ENCODE data around the gene VSIG10L2.
A peak's percentile ranks its signal among the peaks of the same experiment; 100 is the strongest.

VSIG10L2 gene

DNA sequence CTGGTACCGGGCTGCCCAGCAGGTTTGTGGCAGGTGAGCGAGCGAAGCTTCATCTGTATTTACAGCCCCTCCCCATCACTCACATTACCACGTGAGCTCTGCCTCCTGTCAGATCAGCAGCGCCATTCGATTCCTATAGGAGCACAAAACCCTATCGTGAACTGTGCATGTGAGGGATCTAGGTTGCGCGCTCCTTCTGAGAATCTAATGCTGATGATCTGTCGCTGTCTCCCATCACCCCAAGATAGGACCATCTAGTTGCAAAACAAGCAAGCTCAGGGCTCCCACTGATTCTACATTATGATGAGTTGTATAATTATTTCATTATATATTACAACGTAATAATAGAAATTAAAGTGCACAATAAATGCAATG, 15.8 kb upstream of the VSIG10L2 start:
- DNase-seq, result no peak

DNA sequence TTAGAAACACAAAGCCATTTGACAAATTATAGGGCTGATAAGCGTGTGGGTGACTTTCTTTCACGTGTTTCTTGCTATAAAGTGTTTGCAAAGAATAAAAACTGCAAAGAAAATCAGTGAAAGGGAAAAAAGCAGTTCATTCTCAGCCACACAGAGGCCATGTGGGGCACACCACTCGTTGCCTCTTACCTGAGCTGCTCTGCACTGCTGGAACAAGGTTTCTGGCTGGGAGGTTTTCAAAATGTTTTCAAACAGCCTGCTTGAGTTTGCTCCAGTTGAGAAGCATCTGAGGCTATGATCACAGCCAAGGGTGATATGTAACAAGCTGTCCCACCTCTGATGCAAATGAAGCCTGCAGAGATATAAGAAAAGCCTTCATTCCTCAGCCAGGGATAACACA, 14.7 kb upstream of the VSIG10L2 start:
- DNase-seq, result no peak

DNA sequence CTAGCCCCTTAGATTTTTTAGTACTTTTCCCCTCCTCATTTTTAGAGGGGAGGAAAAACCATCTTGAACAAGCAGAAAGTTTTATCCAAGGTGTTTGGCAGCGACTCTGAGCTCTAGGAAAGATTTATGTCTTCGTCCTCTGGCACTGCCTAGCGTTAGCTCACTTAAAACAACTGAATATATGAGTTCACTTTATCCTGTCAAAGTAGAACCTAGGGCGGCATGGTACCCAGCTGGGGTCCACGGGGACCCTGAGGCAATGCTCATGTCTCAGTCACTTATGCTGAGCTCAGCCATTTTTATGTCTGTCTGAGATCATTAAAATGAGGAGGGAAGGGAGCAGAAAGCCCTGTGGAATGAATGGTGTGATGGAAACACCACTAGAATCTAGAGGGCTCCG, 14.2 kb upstream of the VSIG10L2 start:
- no peak for DNase-seq

DNA sequence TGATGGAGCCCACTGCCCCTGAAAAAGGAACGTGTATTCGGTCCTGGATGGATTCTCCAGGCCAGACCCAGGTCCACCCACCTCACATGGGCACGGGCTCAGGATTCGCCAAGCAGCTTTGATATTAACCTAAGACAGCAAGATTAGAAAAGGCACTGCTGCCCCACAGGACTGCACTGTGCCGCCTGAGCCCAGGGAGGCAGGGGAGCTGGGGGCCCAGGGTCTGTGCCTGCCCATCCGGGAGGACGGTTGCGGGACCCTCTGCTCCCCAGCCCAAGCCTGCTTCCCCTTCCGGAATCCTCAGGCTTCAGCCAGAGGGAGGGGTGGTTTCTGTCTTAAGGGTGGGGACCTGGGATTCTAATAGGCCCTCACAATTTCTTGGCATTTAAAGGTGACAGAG, 13.5 kb upstream of the VSIG10L2 start:
- no peak for DNase-seq

DNA sequence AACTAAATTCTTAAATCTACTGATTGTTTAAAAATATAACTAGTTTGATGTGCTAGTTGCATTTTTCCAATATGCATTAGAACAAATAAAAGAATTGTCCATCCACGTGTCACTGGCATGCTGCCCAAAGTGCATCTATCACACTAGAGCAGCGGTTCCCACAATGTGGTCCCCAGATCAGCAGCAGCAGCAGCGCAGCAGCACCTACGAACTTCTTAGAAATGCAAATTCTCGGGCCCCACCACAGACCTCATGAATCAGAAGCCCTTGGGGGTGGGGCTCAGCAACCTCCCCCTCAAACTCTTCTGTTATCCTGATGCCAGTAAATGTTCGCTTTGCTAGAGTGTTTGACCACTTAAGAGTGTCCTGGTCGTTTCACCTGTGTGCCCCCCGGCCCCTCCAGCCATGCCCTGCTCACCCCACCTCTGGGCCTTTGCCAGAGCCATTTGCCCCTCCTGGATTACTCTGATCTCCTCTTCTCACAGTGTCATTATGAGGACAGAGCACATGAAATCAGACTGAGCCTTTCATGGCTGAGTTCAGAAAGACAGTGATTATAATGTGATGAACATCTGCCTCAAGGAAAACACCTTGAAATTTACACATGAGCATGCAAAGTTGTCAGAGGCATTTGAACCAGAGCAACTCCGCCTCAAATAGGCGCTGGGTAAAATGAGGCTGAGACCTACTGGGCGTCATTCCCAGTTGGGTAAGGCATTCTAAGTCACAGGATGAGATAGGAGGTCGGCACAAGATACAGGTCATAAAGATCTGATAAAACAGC, 12.6 kb upstream of the VSIG10L2 start:
- DNase-seq, result no peak

DNA sequence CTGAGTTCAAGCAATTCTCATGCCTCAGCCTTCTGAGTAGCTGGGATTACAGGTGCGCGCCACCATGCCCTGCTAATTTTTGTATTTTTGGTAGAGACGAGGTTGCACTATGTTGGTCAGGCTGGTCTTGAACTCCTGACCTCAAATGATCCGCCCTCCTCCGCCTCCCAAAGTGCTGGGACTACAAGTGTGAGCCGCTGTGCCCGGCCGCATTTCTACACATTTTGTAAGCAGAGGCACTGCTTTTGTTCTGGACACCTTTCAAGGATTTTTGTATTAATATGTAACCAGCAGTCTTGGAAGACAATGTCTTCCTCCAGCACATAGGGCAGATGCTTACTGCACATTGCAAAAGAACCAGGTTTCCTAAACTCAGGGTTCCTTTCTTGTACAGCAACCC, 11.4 kb upstream of the VSIG10L2 start:
- DNase-seq, result no peak

DNA sequence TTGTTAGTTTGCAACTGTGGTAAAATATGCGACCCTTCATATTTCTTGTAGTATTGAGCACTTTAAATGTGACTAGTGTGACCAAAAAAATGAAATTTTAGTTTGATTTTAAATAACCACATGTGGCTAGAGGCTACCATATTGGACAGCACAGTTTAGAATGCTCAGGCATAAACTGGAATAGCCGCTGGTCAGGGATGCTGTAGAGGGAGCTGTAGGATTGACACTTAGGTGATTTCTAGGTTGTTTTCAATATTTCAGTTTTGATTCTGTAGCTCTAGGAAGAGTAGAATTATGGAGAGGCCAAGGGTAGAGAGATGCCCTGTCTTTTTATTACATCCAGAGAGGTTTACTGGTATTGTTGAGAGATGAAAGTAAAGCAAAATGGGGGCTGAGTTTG, 10.8 kb upstream of the VSIG10L2 start:
- no peak for DNase-seq

DNA sequence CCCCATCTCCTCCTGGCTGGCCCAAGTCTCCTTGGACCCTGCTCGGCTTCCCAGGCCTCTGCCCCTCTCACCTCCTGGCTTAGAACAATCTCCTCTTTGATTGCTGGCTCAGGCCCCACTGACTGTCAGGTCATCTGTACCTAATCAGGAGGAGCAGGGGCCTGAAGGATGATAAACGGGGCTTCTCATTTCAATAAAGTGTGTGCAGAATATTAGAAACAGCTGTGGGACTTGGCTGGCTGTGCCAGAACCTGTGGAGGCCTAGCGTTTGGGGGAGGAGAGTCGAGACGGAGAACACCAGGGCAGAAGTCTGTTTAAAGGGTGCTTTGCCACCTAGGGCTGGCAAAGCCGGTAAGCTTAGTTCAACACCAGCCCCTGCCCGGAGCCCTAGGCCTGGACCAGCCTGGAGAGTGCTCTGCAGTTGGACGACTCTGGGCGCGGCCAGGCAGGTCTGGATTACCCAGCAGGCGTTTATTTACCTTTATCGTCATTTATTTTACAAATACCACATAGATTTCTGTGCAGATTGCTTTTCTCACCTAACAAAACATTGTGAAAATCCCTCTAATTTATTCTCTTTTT, 10.1 kb upstream of the VSIG10L2 start:
- no peak for DNase-seq

DNA sequence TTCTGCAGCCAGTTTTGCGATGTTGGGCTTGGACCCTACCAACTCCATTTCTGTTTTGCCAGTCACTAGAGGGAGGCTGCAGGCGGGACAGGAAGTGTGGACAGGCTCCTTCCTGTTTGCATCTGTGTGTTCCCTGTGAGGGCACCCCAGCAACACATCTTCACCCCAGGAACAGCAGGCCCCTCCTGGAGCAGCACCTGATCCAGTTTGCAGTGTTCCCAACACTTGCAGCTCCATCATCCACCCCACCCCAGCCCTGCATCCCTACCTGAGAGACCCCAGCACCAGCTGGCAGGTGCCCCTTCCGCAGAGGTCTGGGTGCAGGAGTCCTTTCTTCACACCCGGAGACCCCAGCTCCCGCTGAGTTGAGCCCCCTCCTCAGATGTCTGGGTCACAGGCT, 7.4 kb upstream of the VSIG10L2 start:
- no peak for DNase-seq

DNA sequence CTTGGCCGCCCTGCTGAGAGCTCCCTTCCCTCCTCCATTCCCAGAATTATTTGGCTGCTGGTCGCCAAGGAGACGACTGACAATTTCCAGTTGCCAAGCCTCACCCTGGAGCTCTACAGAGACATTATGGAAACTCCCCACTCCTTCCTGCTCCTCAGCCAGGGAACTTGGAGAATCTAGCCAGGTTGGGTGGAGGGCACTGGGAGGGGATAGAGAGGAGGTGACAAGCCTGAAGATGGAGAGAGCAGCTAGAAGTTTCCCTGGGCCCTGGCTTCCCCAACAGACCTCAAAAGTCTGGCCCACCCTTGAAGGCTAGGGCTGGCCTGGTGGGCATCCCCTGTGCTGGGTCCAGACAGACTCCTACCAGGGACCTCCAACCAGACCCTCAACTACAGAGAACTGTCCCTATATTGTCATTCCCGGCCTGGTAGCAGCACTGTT, 6.7 kb upstream of the VSIG10L2 start:
- DNase-seq, result no peak

DNA sequence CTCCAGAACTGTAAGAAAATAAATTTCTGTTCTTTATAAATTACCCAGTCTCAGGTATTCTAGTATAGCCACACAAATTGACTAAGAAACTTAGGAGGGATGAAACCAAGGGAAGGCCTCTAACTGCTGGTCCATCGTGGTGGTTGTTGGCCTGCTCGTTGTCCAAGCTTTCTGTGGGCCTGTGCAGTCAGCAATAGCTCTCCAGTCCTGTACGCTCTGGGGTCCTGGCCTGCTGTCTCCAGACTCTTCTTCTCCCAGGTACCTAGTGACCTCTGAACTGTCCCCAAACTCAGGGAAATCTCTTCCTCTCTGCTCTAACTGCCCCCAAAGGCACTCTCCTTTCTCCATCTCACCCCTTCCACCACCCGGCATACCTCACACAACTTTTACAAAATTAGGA, 5.7 kb upstream of the VSIG10L2 start:
- no peak for DNase-seq

DNA sequence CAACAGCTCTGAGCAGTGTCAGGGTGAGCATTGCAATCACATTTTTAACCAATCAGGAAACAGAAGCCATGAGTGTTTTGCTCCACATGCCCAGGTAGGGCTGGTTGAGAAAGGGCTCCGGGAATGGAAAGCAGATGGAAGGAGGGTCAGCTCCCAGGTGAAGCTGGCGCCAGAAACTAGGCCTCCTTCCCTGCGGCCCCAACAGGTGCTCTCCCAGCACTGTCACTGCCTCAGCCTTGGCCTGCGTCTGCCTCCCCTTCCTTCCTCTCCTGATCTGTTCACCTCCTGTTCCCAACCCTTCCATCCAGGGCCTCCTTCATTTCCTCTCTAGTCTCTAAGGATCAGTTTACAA, 4.6 kb upstream of the VSIG10L2 start:
- DNase-seq, result no peak

DNA sequence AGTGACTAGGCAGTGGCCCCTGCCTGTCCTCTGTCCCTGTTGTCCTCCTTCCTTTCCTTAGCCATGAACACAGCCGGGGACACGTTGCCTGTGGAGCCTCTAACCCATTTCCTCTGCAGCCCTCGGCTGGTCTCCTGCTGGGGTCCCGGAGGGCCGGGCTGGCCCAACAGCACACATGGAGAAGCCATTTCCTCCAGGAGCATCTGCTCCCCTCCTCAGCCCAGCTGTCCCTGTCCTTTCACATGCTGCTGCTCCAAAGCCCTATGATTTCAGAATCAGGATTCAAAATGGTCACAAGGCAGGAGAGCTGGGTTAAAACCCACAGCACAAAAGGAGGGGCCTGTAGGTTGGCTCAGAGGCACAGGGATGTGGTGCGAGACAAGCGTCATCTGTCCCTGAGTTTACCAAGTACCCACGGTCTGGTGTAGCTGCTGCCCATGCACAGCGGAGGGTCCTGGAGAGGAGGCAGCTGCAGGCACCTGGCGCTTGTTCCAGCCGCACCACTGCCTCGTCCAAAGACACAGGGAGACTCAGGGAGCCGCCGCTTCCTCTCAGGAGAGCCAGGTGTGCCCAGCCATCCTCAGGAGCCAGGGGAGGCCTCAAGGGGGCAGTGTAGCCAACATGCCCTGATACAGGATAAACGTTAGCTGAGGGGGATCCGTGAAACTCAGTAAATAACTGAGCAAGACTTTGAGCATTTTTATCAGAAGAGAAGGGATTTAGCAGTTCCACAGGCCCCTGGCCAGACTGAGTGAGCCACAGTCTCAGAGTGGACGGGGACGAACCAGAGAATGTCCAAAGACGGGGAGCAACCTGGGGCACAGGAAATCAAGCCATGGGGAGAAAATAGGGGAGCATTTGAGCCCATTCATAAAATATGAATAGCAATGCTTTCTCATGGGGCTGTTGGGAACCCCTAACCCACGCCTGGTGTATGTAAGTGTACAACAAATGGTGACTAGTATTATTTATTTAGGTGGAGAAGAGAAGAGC, 3.9 kb upstream of the VSIG10L2 start:
- DNase-seq, result peak; percentile 19 to 59

DNA sequence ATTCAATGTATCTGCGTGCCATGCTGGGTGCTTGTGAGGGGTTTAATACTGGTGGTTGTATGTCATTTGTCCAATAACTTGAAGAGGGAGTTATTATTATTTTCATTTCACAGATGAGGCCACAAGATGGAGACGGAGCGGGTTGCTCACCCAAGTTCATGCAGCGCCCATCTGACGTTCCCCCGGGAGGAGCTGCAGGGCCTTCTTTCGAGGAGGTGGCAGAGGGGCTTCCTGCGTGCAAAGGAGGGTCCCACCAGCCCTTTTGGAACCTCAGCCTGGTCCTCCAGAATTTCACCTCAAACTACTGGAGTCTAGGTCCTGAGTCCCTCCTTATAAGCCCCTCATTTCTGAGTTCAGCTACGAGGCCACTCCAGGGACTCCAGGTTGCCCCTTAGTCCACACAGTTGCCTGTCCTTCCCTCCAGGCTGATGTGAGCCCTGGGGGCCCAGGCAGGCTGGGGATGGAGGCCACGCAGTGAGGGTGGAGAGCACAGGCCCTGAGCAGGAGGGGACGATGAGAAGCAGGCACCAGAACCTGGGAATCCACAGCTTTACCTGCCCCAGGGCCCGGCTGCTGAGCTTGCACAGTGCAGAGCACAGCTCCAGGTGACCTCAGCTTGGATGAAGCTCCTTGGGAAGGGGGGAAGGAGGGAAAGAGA, 2.9 kb upstream of the VSIG10L2 start:
- DNase-seq, result no peak

DNA sequence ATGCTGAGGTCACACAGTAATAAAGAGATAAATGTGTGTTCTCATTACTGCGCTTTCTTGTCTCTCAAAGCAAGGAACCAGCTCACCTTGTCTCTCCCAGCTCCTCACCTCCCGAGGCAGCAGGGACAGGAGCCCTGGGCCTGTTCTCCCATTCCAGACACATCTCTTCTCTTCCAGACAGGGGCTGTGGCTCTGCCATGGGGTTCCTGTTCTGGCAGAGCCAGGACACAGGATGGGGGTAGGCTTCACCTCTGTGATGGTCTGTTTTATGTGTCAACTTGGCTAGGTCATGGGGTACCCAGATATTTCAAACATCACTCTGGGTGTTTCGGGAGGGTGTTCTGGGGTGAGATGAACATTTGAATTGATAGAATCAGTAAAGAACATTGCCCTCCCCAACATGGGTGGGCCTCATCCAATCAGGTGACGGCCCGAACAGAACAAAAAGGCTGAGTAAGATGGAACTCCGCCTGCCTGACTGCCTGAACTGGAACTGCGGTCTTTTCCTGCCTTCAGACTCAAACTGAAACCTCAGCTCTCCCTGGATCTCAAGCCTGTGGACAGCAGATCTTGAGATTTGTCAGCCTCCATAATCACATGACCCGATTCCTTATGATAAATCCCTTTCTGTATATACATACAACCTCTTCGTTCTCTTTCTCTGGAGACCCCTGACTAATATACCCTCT, 2.0 kb upstream of the VSIG10L2 start:
- no peak for DNase-seq

DNA sequence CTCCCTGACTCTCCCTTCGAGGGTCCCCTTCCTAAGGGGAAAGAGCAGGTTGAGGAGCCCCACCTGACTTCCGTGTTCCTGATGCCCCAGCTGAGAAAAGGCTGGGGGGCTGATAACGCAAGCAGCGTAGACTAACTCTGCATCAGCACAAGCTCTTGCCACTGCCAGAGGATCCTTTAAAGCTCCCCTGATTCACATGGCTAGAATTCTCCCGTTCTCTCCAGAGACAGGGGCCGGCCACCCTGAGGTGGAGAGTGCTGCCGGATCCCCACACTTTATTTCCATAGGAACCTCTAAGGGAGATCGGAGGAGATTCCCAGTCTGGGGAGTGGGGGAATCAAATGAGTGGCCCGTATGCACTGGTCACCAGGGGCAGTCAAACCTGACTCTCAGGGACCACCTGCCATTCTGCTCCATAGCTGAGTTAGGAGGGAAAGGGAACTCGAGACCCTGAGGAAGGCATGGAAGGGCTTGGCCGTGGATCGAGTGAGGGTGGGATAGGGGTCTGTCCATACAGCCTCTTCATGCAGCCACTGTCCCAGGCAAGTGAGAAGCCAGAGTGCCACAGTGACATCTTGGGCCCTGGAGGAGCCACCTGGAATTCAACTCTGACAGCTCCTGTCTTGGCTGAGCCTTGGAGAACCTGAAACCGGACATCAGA, 1.4 kb upstream of the VSIG10L2 start:
- DNase-seq, result no peak

DNA sequence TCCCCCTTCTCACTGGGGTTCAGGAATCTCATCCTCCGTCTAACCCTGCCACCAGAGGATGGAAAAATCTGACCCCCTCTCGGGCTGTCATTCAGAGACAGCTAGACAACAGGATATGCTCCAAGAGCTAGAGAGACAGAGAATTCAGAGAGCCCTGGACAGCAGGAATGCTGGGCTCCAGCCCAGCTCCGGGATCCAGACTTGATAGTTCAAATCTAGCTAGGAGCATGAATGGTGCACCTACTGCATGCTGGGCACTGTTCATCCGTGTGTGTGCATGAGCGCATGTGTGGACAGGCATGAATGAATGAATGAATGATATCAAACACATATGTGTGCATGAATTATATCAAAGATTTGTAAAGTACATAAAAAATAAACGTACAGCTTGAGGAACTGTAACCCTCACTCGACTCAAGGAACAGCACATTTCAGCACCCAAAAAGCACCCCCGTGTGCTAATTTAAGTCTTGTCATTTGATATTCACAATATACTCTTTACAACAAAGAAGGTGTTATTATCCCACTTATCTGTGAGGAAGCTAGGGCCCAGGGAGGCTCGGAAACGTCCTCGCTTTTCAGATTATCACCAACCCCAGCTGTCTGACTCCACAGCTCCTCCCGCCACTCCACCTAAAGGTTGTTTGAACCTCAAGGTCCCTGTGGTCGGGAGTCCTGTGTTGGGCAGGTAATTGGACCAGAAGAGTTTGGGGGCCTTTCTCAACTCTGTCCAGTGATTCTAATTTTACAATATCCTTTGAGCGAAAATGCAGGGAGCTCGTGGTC, 640 bp upstream of the VSIG10L2 start:
- DNase-seq, result no peak

DNA sequence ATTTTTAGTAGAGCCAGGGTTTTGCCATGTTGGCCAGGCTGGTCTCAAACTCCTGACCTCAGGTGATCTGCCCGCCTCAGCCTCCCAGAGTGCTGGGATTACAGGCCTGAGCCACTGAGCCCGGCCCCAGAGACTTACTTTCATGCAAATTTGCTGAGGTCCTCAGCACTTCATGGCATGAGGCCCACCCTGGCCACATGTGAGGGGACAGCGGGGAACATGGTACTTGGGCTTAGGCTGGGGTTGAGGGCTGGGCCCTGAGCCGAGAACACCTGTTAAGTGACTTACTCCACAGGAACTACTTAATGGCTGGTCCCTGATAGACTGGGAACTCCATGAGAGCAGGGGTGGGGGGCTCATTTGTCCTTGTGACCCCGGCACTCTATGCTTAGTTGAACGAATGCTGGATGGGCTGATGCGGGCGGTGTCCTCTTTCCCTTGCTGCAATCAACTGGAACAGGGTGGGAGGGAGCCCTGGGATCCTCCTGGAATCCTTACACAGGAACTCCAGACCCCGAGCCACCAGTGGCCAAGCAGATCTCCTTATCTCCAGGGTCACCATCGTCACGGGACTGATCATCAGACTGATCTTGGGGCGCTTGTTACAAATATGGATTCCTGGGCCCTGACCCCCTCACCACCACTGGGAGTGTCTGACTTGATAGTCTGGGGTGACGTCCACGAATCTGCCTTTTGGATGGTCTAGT, 1.0 kb downstream of the VSIG10L2 start:
- DNase-seq, result no peak

DNA sequence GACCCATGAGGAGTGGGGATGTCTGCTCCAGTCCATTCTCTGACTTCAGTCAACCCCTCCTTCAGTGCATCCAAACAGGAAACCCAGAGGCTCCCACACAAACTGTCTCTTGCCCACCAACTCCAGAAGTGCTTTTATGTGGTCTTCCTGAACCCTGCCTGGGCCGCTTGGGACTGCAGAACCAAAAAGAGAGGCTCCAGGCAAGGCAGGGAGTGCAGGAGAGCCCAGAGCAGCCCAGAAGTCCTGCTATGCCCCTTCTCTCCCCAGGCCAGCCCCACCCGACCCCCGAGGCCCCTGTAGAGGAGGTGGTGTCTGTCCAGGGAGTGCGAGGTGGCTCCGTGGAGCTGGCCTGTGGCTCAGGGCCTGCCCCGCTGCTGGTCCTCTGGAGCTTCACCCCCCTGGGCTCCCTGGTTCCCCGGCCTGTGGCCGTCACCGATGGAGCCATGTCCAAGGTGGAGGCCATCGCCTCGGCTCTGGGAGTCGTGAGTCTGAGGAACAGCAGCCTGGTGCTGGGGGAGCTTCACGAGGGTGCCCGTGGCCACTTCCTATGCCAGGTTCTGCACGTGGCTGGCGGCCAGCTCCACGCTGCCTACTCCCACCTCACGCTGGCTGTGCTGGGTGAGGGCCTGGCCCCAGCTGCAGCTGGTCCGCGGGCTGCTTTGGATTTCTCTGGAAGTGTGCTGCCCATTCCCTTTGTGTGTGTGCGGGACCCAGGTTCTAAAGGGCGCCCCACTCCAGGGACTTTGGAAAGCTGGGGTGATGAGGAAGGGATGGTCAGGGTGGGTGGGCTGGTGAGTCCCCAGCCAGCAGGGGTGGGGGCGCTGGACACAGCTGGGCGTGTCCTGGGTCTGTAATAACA, 1.8 kb downstream of the VSIG10L2 start:
- no peak for DNase-seq
